Measurements from ENCODE around the gene CTDP1.

- no peak for TF ChIP-seq POLR2A (IDR thresholded peaks at IDR 0.05)
- TF ChIP-seq CTCF (IDR thresholded peaks at IDR 0.05): no peak
These were observed 1.8 kb upstream of the CTDP1 start for GRCh38 chr18:79677840-79678239.

Data from gastroesophageal sphincter (tissue), 3 donors.